ENCODE data around the gene POGZ. TPM values are rescaled to one million over a fixed set of nuclear protein-coding genes. Genes with fewer than 3 reads are reported as not detected.
A peak's percentile ranks its signal among the peaks of the same experiment; 100 is the strongest.

Gene POGZ
- total RNA-seq (2014; rRNA removed; shearing (Covaris generic)): 27.3 and 34.5 TPM in 2 replicates
- 33.6 and 46.8 TPM in 2 replicates for polyA plus RNA-seq (2014; cell fraction: nucleus; rRNA removed)

DNA sequence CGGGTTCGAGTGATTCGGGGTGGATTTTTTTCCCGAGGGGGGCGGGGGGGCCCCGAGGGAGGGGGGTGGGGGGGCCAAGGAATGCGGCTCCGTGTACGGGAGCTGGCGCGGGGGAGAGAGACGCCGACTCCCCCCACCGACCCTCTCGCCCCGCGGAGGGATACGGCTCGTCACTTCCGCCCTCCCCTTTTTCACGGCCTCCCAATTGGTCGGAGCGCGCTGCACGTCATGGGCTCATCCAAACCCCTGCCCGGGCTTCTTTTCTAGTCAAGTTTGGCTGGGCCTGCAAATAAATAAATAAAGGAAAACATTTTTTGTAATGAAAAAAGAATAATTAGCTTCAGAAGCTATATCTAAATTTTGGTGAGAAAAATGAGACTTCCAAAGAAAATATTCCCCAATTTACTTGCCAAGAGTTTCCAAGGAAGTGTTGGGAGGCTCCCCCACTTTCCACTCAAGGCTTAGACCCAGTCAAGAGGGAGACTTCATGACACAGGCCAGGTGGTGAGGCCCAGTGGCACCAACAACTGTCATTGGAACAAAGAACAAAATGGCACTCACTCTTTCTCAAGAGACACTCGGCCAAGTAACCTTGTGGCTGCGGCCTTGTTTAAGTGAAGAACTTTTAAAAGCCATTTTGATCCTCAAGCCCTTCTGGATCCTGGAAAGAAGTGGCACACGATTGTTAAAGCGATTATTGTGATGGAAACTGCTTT is at the start of gene POGZ:
POGZ (minus strand) TSS at position 164 of the 716 bp plus-strand sequence. CDS start 17,290 bp downstream, outside the sequence.
- peak; percentile 95 for DNase-seq (ENCODE audit: extremely low read depth, low read depth)

- DNase-seq (ENCODE audit: extremely low read depth, low read depth): no peak
These were observed 49.5 kb upstream of the POGZ start for GRCh38 chr1:151508833-151509232.

DNA sequence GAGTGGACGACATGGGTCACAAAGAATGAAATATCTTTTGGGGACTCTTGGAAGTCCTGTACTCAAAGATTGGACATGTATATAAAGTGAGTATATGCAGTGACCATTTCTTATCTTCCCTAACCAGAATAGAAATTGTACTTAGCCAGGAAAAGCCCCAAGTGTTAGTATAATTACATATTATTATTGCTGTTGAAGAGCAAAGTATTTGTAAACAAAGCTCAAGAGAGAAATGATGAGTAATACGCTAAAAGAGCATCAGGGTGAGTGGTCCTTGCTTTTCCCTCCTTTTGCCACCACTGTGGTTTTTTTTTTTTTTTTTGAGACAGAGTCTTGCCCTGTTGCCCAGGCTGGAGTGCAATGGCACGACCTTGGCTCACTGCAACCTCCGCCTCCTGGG is 45.5 kb upstream of the POGZ start:
- no peak for DNase-seq (ENCODE audit: extremely low read depth, low read depth)

- DNase-seq (ENCODE audit: extremely low read depth, low read depth): no peak
These were observed 45.0 kb upstream of the POGZ start for GRCh38 chr1:151504252-151504651.

- no peak for DNase-seq (ENCODE audit: extremely low read depth, low read depth)
These were observed 43.8 kb upstream of the POGZ start for GRCh38 chr1:151502859-151503780.

GRCh38 chr1:151502035-151502700 is 42.9 kb upstream of the POGZ start:
- DNase-seq (ENCODE audit: extremely low read depth, low read depth): no peak

- no peak for DNase-seq (ENCODE audit: extremely low read depth, low read depth)
These were observed 42.2 kb upstream of the POGZ start for GRCh38 chr1:151501474-151501873.

- DNase-seq (ENCODE audit: extremely low read depth, low read depth): no peak
These were observed 40.6 kb upstream of the POGZ start for GRCh38 chr1:151499930-151500329.

GRCh38 chr1:151499365-151499764 is 40.1 kb upstream of the POGZ start:
- DNase-seq (ENCODE audit: extremely low read depth, low read depth): no peak

GRCh38 chr1:151495316-151495715 is 36.0 kb upstream of the POGZ start:
- no peak for DNase-seq (ENCODE audit: extremely low read depth, low read depth)

GRCh38 chr1:151494741-151495281 is 35.5 kb upstream of the POGZ start:
- DNase-seq (ENCODE audit: extremely low read depth, low read depth): peak; percentile 23

DNA sequence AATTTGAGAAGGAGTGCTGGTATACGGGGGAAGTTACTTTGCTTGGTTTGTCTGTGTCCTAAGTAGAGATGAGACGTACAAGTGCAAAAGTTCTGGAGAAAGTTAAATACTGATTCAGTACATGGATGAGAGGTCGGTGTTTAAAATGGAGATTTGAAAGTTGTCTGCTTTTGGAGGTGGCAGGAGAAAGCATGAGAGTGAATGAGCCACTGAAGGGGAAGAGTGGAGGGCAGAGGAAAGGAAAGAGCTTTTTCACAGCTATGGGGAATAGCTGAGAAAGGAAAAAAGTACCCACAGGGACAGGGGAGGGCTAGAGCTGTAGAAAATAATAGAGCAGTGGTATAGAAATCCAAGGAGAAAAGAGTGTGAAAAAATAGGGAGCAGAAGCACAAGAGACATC is 33.7 kb upstream of the POGZ start:
- DNase-seq (ENCODE audit: extremely low read depth, low read depth): no peak

GRCh38 chr1:151492120-151492519 is 32.8 kb upstream of the POGZ start:
- DNase-seq (ENCODE audit: extremely low read depth, low read depth): no peak

DNA sequence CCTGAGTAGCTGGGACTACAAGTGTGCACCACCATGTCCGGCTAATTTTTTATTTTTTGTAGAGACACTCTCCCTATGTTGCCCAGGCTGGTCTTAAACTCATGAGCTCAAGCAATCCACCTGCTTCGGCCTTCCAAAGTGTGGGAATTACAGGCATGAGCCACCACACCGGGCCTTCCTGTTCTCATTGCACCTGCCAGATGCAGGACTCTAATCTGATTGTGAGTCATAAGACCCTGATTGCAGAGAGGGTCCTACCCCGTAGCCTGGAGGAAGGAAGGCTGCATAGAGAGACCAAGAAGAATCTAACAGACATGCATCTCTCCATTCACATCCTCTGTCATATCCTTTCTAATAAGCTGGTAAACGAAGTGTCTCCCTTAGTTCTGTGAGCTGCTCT is 32.3 kb upstream of the POGZ start:
- no peak for DNase-seq (ENCODE audit: extremely low read depth, low read depth)

DNA sequence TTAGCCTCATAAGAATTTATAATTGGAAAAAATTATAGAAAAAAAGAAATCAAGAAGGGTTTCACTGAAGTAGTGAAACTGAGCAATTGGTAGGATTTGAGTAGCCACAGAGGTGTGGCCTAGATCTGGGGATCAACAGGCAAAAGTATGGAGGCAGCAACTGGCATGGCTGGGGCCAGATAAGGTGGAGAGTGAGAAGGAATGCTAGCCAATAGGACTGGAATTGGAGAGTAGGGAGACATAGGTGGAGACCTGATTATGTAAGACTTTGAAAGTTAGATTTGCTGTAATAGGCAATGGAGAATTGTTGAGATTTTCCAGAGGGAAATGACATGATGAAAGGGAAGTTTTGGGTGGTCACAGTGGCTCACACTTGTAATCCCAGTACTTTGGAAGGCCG is 27.3 kb upstream of the POGZ start:
- DNase-seq (ENCODE audit: extremely low read depth, low read depth): no peak

GRCh38 chr1:151485685-151486255 is 26.5 kb upstream of the POGZ start:
- no peak for DNase-seq (ENCODE audit: extremely low read depth, low read depth)

DNA sequence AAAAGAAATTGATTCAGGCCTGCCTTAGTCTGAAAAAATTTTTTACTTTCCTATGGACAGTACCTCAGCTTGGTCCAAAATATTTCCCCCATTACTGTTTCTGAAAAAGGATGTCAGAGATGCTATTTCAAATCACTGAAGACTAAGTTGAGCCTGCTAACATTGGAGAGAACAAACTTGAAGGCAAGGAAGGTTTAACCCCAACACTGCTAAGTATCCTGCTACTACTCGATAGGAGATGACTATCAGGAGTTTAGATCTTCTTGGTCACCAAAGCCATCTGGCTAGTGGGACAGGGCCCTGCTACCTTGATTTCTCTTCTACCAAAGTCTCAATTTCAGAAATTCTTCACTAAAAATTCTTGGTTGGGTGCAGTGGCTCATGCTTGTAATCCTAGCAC is 22.7 kb upstream of the POGZ start:
- DNase-seq (ENCODE audit: extremely low read depth, low read depth): no peak

- DNase-seq (ENCODE audit: extremely low read depth, low read depth): no peak
These were observed 20.2 kb upstream of the POGZ start for GRCh38 chr1:151479462-151479861.

- DNase-seq (ENCODE audit: extremely low read depth, low read depth): no peak
These were observed 19.6 kb upstream of the POGZ start for GRCh38 chr1:151478923-151479322.

GRCh38 chr1:151478140-151478812 is 19.0 kb upstream of the POGZ start:
- DNase-seq (ENCODE audit: extremely low read depth, low read depth): no peak
